ENCODE data around the gene KRTAP4-1.
"Not testable (repeated sequence)": the region's sequence is repeated elsewhere in the genome, so short reads cannot be mapped to it uniquely, and the experiment has no call there.

Gene KRTAP4-1

GRCh38 chr17:41147531-41148204 lies 37.0 kb downstream of the KRTAP4-1 start:
- no peak for TF ChIP-seq CTCF (IDR thresholded peaks at IDR 0.05; ENCODE audit: low read depth, low read length)
- DNase-seq (ENCODE audit: extremely low read depth, low read depth): no peak

DNA sequence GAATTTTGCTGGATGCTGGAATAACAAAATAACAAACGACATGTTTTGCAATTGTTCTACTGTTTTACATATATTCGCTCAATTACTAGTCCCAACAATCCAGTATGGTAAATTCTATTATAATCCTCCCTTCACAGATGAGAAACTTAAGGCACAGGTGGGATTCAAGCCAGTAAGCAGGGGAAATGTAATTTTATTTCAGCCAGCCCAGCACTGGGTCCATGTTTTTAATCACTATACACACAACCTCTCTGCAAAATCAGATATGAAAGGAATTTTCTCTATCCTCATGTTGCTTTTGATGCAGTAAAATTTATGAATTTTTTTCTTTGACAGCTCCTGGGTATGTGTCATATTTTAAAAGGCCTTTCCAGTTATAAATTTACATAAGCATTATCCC lies 39.5 kb downstream of the KRTAP4-1 start:
- TF ChIP-seq CTCF (IDR thresholded peaks at IDR 0.05; ENCODE audit: low read depth, low read length): no peak
- no peak for DNase-seq (ENCODE audit: extremely low read depth, low read depth)

GRCh38 chr17:41144846-41145245 lies 39.9 kb downstream of the KRTAP4-1 start:
- no peak for TF ChIP-seq CTCF (IDR thresholded peaks at IDR 0.05; ENCODE audit: low read depth, low read length)
- DNase-seq (ENCODE audit: extremely low read depth, low read depth): no peak

GRCh38 chr17:41141361-41141760 lies 43.4 kb downstream of the KRTAP4-1 start:
- no peak for TF ChIP-seq CTCF (IDR thresholded peaks at IDR 0.05; ENCODE audit: low read depth, low read length)
- DNase-seq (ENCODE audit: extremely low read depth, low read depth): no peak

DNA sequence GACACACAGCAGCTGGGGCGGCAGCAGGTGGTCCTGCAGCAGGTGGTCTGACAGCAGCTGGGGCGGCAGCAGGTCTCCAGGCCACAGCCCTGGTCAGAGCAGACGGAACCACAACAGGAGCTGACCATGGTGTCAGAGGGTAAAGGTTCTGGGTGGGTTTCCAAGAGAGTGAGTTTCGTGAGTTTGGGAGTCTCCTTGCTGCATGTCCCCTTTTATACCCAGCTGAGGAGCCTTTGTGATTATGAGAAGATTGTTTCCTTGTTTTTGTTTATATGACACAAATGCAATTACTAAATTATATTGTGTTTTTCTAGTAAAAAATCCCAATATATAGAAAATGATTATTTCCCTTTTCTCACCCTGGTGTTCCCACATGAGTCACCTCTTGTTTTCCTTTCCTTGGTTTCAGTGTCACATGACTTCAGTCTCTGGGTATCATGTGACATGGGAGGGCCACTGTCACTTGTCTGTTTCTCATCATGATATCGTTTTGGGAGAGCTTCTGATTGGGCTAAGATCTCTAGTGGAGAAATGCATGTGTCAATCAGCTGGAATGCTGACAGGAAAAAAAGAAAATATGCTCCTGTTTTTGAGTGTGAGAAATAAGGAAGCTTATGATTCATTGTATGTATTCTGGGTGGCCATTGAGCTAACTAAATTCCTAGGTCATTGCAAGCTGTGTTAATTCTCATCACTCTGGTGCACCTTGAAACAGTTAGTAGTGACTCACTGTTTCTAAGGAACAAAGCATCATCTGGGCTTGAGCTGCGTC lies 44.2 kb downstream of the KRTAP4-1 start, which contains the start of gene KRTAP4-6:
Gene KRTAP4-6, minus strand, starts transcription at position 185 of the 772 bp plus-strand sequence. Its CDS starts 57 bp downstream, at position 128.
- DNase-seq (ENCODE audit: extremely low read depth, low read depth): peak; percentile 16
- no peak for TF ChIP-seq CTCF (IDR thresholded peaks at IDR 0.05; ENCODE audit: low read depth, low read length)

DNA sequence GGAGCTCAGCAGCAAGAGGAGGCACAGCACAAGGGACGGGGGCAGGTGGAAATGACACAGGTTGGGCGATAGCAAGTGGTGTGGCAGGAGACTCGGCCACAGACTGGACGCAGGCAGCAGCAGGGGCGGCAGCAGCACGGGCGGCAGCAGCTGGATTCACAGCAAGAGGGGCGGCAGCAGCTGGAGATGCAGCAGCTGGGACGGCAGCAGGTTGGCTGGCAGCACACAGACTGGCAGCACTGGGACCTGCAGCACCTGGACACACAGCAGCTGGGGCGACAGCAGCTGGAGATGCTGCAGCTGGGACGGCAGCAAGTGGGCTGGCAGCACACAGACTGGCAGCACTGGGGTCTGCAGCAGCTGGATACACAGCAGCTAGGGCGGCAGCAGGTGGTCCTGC lies 44.8 kb downstream of the KRTAP4-1 start:
- not testable (repeated sequence) for DNase-seq (ENCODE audit: extremely low read depth, low read depth)
